ENCODE results near the gene FMNL3.

Gene FMNL3

DNA sequence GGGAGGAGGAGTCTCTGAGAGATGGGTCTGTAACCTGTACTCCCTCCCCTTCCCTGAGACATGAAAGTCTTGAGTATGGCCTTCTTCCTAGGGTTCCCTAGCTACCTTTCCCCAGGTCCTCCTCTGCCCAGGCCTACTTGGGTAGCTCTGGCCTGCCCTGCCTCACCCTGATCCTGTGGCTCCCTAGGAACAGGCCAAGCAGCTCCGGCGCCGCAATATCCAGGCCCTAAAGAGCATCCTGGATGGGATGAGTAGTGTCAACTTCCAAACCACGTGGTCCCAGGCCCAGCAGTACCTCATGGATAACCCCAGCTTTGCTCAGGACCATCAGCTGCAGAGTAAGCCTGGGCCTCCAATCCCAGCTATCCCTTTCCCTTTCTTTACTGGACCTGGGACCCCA is 71.5 kb downstream of the FMNL3 start:
- no peak for DNase-seq (ENCODE audit: low read depth, low spot score)
- H3K27ac ChIP-seq = no peak overlapping the region

DNA sequence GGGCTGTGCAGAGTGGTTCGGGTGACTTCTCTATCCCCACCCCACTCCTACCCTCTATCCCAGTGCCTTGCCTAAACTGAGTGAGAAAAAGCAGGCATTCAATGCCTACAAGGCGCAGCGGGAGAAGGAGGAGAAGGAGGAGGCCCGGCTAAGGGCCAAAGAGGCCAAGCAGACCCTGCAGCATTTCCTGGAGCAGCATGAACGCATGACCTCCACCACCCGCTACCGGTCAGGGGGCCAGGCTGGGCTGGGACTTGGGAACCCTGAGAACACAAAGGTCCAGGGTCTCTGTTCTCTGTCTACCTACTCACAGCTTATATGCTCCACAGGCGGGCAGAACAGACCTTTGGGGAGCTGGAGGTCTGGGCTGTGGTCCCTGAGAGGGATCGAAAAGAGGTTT is 72.2 kb downstream of the FMNL3 start:
- H3K27ac ChIP-seq = no peak overlapping the region
- DNase-seq (ENCODE audit: low read depth, low spot score) = no peak

DNA sequence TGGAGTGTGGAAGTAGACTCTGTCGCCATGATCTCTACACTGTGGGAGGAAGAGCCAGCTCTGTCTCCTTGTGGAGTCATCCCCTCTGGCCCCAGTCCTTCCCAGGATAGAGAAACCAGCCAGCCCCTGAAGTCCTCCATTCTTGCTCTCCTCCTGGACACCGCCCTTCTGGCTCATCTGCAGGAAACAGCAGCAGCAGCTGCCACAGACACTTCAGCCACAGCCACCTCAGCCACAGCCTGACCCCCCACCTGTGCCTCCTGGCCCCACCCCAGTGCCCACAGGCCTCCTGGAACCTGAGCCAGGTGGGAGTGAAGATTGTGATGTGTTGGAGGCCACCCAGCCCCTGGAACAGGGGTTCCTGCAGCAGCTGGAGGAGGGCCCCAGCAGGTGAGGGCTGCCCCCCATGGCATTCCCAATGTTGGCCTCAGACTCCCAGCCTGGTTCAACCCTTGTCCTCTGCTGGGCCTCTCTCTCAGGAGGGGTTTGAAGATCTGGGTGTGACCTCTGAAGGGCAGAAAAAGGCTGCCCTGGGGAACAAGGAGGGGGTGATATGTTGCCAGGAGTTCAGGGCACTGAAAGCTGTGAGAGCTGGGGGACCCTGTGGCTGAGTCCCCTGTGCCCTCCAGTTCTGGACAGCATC is 73.4 kb downstream of the FMNL3 start:
- no peak for DNase-seq (ENCODE audit: low read depth, low spot score)
- no peak overlapping the region for H3K27ac ChIP-seq

DNA sequence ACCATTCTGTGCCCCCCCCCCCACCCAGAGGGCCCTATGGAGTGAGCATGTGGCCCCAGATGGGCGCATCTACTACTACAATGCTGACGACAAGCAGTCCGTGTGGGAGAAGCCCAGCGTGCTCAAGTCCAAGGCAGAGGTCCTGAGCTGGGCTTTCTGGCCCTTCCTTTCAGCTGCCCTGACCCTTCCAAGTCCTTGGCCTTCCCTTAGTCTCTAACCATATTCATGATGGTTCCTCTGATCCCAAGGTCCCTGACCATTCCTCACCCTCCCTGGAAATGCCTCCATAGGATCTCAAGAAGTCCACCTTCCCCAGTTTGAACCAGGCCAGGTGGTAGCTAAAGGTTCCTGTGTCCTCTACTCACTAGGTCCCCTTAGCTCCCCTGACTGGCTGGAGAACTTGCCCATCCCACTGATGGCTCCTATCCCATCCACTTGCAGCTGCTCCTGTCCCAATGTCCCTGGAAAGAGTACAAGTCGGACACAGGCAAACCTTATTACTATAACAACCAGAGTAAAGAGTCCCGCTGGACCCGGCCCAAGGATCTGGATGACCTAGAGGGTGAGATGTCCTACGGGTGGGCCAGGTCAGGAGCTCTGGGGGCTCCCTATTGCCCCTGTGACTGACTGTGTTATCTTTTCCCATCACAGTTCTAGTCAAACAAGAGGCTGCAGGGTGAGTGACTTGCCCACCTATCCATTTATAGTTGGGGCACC is 74.1 kb downstream of the FMNL3 start:
- no peak overlapping the region for H3K27ac ChIP-seq
- DNase-seq (ENCODE audit: low read depth, low spot score) = no peak

DNA sequence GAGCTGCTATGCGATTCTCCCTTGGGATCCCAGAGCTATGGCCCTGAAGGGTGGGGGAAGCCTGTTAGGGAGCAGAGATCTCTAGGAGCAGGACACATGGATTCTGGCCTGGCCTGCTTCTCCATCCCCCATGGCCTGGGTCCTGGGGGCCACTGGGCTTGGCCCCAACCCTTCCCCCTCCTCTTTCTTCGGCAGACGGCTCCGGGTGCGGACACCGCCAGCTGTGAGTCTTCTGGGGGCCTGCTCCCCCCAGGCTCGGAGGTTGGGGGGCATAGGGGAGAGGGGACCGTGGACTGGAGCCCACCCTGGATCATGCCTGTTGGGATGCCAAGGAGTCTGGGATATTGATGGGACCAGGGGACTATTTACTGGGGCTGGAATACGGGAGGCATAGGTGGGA is 74.8 kb downstream of the FMNL3 start:
- H3K27ac ChIP-seq = no peak overlapping the region
- DNase-seq (ENCODE audit: low read depth, low spot score) = no peak

DNA sequence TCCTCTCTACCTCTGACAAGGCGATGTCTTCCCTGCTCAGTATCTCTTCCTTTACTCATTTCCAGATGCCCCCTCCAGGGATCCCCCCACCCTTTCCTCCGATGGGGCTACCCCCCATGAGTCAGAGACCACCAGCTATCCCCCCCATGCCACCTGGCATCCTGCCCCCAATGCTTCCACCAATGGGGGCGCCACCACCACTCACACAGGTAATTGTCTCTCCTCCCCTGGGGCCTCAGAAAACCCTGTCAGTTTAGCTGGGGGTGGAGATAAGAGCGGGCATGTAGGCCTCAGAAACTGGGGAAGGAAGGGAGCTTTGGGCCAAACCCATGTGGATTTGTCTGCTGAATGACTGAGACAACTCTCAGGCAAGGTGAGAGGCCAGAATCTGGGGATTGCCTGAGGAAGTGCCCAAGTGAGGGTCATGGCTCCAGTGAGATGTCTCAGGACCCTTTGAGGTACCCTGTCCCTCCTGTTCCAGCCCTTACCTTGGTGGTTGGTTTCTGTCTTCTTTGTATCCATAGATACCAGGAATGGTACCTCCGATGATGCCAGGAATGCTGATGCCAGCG is 75.8 kb downstream of the FMNL3 start:
- DNase-seq (ENCODE audit: low read depth, low spot score) = no peak
- no peak overlapping the region for H3K27ac ChIP-seq

DNA sequence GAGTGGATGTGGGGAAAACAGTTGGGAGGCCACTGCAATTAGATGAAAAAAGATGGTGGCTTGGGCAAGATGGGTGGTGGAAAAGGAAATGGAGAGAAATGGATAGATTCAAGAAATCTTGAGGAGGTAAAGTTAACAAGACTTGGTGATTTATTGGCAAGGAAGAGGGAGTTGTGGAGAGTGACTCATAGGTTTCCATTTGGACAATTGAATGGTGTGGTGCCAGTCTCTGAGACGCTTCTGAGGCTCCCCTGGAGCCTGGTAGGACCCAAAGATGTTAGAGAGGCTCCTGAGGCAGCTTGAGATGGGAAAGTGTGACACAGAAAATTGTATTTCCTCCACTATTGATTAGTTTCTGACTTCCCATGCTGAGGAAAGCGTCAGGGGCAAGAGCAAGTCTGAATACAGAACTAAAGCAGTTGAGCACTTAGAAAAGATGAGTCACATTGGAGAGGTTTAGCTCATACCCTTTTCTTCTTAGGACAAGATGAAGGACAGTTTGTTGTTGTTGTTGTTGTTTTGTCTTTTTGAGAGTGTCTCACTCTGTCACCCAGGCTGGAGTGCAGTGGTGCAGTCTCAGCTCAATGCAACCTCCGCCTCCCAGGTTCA is 79.3 kb downstream of the FMNL3 start:
- H3K27ac ChIP-seq = no peak overlapping the region
- no peak for DNase-seq (ENCODE audit: low read depth, low spot score)

DNA sequence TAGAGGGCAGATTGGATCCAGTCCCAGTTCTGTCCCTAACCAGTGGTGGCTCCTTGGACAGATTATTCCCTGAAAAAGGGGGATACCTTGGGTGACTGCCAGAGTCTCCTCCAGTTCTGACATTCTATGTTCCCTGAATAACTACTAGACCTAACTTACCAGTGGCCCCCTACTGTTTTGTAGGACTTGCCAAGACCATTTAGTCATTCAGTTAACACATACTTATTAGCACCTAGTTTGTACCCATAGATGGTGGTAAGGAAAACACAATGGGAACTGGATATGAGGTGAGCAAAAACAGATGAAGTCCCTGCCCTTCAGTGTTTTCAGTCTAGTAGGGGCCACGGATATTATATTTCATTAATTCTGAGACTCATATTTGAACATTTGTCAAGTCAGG is 80.4 kb downstream of the FMNL3 start:
- no peak for DNase-seq (ENCODE audit: low read depth, low spot score)
- H3K27ac ChIP-seq = no peak overlapping the region

DNA sequence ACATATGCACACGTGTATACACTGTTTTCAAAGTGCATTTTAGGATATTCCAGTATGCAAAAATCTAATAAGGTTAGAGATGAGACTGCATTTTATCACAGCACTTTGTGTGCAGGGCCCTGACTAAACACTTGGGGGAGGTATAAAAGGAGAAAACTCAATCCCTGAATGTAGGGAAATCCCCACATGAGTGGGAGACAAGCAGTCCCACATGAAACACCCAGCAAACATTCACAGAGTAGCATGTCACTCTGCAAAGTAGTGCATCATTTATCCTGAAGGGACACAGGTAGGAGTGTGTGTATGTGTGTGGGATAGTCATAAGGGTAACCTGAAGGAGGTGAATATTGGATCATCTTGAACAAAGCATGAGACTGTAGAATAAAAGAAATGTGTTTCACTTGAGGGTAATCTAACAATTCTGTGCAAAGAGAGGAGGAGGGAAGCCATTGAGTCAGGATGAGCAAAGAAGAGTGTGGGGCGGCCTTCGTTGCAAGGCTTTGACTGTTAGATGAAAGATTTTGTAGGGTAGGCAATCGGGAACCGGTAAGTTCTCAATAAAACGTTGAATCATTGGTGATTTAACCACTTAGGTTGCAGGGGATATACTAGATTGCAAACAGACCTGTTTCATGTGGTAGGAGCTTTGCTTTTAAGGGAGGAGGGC is 80.9 kb downstream of the FMNL3 start:
- DNase-seq (ENCODE audit: low read depth, low spot score) = no peak
- peak overlapping the region; percentile 81 for H3K27ac ChIP-seq

DNA sequence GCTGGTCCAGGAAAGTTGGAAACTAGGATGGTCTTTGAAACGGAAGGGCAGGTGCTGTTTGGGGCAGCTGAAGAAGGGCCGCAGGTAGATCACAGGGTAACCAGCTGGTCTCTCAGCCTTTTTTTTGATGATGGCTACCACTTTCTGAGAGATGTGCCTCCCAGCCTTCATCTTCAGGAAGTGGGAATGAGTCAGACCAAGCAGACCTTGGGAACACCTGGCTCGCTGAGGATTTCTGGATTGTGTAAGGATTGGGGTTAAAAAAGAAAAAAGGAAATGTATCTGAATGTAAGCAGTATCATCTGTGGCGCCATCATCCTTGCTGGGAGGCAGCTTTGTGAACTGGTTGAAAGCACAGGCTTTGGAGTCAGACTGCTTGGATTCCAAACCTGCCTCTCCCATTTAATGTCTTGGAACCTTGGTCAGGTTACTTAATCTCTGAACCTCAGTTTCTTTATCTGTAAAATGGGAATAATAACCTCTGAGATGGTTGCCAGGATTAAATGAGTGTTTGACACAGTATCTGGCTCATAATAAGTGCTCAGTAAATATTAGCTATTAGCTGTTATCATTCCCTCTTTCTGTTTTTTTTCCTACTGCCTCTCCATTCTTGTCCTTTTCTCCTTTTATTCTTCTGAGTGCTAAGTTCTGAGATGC is 82.2 kb downstream of the FMNL3 start:
- no peak for DNase-seq (ENCODE audit: low read depth, low spot score)
- H3K27ac ChIP-seq = peak overlapping the region; percentile 81

DNA sequence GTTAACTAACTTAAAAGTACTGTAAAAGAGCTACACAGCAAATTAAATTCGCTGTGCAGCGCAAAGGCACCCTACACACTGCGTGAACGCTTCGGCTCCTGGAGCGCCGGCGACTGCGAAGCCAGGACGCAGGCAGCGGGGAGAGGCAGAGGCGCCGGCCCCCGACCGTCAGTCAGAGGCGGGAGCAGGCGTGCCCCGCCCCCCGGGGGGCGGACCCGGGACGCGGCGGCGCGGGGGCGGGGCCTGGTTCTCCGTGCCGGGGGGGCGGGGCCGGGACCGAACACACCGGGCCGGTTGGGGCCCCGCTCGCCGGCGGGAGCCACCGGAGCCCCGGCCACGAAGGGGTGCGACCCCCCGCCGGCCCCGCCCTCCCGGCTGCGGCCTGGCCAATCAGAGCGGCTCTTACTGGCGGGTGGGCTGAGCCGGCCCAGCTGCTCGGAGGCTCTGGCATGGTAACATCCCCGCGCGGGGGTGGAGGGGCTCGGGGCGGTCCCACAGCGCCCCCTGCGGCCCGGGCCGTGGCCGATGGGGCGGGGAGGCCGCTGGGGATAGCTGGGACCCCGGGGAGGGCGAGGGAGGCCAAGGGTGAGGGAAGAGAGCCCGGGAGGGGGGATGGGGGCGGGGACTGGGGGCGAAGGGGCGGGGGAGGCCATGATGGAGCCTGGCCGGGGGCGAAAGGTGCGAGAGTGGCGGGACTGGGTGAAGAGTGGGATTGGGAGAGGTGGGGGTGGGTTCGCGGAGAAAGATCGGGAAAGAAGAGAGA is 83.9 kb downstream of the FMNL3 start, which contains the start of gene PRPF40B:
Gene PRPF40B (plus strand): TSS at position 420 of the 763 bp plus-strand sequence. CDS start 30 bp downstream, at position 450.
- H3K27ac ChIP-seq = peak within 1 kb of the TSS; percentile 81
- no peak for DNase-seq (ENCODE audit: low read depth, low spot score)

DNA sequence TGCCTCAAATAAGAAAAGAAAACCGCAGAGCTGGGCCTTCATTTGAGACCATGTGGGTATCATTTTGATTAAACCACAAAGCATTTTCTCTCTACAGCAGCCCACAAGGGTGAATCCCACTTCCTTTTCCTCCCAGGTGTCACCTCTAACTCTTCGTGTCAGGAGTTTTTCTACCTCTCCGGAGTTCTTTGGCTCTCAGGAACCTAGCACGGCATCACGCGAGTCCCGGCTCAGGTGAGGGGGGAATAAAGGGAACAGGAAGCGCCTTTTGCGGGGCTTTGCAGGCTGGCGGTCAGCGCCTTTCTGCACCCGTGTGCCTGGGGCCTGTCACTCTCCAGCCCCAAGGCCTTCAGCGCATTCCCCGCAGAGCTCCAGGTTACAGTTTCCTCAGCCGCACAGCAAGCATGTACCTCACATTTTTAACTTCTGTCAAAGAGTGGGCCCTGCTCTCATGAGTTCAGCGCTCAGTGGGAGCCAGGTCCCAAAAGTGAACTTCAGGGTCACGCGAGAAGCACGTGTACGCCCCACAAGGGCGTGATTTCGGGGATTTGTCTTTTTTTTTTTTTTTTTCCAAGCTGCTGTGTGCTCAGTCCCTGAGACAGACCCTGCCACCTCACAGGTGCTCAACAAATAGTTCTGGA is 84.6 kb downstream of the FMNL3 start:
- DNase-seq (ENCODE audit: low read depth, low spot score) = no peak

DNA sequence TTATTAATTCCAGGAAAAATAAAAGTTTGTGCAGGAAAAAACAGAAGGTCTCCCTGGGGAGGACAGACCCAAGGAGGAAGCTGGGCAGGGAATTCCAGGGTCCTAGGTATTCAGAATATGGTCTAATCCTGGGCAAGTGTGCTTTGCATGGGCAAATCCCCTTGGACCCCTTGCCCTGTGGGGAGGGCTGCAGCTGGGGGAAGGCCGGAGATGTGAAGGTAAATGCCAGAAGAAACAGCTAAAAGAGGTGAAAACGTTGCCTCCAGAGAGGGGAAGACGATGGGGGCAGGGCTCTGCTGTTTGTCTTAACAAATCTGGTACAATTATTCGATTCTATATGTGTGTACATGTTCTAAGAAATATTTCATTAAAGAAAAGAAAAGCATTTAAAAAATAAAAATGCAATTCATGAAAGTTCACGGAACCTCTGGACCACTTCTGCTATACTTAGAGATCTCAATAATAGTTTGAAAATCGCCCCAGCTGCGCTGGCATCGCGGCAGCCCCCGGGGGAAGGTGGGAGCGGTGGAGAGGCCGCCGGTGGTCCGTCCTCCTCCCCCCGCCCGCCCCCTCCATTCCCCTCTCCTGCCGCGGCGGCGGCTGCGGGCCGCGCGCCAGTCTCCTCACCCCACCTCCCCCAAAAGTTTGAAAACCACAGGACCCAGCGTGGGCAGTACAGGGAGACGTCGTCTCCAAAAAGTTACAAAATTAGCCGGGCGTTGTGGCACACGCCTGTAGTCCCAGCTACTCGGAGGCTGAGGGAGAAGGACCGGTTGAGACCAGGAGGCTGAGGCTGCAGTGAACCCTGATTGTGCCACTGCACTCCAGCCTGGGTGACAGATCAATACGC is 85.3 kb downstream of the FMNL3 start:
- DNase-seq (ENCODE audit: low read depth, low spot score) = no peak
- H3K27ac ChIP-seq = peak overlapping the region; percentile 81

More for the DNA sequence above, 84.6 kb downstream of the FMNL3 start:
- peak overlapping the region; percentile 81 for H3K27ac ChIP-seq

DNA sequence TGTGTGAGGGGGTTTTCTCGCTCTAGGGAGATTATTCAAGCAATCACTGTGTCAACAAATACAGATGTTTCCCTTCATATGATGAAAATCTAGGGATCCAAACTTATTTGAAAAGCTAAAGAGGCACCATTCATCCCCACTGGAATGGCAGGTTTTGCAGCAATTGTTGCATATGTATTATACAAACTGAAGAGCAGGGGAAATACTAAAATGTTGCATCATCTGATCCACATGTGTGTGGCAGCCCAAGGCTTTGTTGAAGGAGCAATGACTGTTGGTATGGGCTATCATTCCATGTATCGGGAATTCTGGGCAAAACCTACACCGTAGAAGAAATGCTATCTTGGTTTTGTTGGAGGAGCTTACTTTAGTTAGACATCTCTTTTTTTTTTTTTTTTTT is 87.9 kb downstream of the FMNL3 start:
- DNase-seq (ENCODE audit: low read depth, low spot score) = no peak

DNA sequence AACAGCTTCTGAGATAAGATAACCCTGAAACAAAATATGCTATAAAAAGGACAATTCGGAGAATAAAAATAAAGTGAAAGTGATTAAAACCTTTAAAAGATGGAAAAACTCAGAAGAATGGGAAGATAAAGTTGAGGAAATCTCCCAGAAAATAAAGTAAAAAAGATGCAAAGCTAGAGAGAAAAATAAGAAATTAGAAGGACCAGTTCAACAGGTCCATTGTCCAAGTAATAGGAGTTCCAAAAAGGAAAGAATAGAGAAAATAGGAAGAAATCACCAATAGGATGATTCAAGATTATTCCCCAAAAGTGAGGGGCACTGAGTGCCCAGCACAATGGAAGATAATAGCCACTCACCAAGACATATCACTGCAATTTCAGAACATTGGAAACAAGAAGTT is 88.6 kb downstream of the FMNL3 start:
- no peak overlapping the region for H3K27ac ChIP-seq
- no peak for DNase-seq (ENCODE audit: low read depth, low spot score)

More for the DNA sequence above, 87.9 kb downstream of the FMNL3 start:
- H3K27ac ChIP-seq = no peak overlapping the region

DNA sequence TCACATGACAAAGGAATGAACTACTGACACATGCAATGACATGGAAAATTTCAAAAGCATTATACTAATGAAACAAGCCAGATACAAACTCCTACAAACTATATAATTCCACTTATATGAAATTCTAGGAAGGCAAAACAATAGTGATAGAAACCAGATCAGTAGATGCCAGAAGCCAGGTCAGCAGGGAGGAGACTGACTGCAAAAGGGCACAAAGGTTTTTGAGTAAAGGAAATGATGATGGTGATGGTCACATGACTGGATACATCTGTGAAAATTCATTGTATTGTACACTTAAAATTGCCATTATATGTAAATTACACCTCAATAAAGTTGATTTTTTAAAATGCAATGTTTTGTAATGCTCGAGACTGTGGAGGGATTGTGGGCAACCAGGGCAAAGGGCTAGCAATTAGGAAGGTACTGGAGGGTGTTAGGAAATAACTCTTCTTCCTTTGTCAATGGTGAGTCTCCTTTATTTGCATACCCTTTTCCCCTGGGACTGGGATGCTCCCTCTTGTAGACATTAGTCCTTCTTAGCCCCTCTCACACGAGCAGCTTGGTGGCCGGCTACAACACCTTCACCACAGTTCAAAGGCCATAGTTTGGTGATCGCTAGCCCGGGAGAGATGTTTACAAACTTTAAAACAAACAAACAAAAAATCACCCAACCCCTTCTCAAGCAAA is 90.5 kb downstream of the FMNL3 start:
- DNase-seq (ENCODE audit: low read depth, low spot score) = no peak
- no peak overlapping the region for H3K27ac ChIP-seq

DNA sequence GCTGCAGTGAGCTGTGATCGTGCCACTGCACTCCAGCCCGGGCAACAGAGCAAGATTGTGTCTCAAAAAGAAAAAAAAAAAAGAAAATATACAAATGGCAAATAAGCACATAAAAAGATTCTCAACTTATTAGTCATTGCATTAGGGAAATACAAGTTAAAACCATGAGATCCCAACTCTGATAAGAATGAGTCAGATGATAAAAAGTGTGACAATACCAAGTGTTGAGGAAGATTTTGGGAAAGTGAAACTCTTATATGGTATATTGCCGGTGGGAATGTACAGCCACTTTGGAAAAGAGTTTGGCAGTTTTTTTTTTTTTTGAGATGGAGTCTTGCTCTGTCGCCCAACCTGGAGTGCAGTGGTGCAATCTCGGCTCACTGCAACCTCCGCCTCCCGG is 91.5 kb downstream of the FMNL3 start:
- DNase-seq (ENCODE audit: low read depth, low spot score) = no peak
- no peak overlapping the region for H3K27ac ChIP-seq
